ENCODE results near the gene JAKMIP1.

Gene JAKMIP1

DNA sequence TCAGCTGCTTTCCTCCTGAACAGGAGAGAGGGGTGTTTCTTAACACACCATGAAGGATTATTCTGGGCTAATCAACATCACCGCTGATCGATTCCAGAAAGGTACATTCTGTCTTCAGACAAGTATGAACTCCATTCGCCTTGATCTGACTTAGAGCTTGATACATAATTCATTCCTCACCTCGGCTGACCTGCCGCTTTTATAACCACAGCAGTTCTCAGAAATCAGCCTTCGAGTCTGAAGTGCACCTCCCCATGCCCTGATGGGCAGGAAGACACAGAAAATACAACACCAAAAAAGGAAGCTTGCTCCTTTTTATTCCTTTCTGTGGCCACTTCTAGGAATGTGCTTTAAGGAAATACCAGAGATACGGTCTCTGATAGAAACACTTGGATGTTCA is 85.7 kb downstream of the JAKMIP1 start:
- DNase-seq, result no peak

GRCh38 chr4:6114181-6114580 is 86.2 kb downstream of the JAKMIP1 start:
- DNase-seq, result no peak

GRCh38 chr4:6113641-6114040 is 86.7 kb downstream of the JAKMIP1 start:
- DNase-seq, result no peak

GRCh38 chr4:6112606-6113290 is 87.6 kb downstream of the JAKMIP1 start:
- no peak for DNase-seq

GRCh38 chr4:6111354-6111960 is 88.9 kb downstream of the JAKMIP1 start:
- no peak for DNase-seq

DNA sequence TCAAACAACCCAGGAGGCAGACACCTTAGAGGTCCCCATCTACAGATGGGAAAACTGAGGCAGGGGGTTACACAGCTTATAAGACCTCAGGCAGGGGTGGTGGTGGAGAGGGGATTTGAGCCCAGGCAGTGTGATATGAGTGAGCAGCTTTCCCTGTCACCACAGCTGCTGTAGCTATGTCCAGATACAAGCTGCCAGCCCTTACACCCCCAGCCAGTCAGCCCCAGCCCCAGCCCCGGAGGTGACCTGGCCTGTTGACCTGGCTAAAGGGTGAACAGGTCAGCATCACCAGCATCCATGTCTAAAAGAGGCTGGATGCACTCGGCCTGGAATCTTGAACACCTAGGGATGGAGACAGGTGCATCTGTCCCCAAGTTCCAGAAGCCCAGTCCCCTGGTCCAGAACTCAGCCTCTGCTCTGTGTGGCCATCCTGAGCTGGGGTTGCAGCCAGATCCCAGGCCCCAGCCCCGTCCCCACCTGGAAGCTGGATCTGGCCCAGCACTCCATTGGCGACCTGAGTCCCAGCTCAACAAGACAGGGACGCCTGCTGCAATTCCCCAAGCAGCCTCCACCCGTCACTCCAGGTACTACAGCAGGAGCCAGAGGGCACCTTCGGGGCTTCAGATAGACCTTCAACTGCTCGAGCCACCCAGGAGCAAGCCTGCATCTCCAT is 89.5 kb downstream of the JAKMIP1 start:
- DNase-seq, result no peak

- no peak for DNase-seq
Measured at GRCh38 chr4:6109842-6110560, 90.3 kb downstream of the JAKMIP1 start.

GRCh38 chr4:6107886-6108285 is 92.5 kb downstream of the JAKMIP1 start:
- no peak for DNase-seq

DNA sequence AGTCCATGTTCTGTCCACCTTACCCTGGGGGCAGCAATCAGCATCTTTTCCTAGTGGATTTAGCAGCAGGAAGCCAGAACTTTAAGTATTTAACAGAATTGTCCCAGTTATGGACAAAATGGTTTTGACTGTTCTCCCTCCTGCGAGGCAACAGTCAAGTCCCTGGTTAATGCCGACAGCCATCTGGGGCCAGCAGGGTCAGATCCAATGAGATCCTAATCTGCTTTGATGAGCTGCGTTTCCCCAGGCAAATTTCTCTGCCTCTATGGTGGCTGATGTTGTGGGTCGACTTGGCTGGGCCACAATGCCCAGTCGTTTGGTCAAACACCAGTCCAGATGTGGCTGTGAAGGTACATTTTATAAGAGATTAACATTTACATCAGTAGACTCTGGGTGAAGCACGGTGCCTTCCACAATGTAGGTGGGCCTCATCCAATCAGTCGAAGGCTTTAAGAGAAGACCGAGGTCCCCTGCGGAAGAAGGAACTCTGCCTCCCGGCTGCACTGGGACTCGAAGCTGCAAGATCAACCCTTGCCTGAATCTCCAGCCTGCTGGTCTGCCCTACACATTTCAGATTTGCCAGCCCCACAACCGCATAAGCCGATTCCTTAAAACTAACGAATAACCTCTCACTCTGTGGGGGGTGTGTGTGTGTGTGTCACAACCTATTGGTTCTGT is 93.1 kb downstream of the JAKMIP1 start:
- DNase-seq, result no peak

GRCh38 chr4:6106156-6106555 is 94.2 kb downstream of the JAKMIP1 start:
- DNase-seq, result no peak

GRCh38 chr4:6105311-6105911 is 94.9 kb downstream of the JAKMIP1 start:
- DNase-seq, result no peak

GRCh38 chr4:6104541-6105130 is 95.7 kb downstream of the JAKMIP1 start:
- DNase-seq, result no peak

- no peak for DNase-seq
Measured at GRCh38 chr4:6097581-6097980, 102.8 kb downstream of the JAKMIP1 start.

- no peak for DNase-seq
Measured at GRCh38 chr4:6095897-6096296, 104.5 kb downstream of the JAKMIP1 start.

GRCh38 chr4:6095023-6095752 is 105.2 kb downstream of the JAKMIP1 start:
- no peak for DNase-seq

DNA sequence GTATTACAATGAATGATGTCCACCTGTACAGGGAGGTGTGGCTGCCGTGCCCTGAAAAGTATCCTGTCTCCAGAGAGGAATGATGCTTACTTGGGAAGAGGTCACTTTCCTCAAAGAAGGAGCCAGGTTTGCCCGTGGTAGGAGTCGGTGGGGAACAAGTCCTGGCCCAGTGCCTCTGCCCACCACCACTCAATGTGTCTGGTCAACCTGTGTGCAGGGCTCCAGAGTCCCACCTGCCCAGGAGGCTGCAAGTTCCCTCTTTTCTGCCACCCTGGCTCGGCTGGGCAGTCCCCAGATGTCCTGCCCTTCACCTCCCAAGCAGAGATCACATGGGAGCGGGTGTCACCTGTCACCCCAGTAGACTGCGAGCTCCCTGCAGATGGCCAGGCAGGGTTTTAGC is 106.7 kb downstream of the JAKMIP1 start:
- no peak for DNase-seq

DNA sequence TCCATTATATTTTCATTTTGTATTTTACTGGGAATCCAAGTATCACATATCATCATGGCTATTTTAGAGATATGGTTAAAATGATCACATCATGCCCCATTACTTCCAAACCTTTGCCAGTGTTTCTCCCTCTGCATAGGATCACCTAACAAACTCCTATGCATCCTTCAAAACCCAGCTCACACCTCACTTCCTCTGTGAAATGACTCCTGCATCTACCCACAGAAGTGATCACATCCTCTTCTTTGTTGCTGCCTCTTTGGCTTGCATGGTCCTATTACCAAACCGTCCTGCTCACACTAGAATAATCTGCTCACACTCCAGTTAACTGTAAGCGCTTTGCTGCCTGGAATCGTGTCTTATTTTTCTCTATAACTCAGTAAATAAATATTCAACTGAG is 107.4 kb downstream of the JAKMIP1 start:
- DNase-seq, result no peak

DNA sequence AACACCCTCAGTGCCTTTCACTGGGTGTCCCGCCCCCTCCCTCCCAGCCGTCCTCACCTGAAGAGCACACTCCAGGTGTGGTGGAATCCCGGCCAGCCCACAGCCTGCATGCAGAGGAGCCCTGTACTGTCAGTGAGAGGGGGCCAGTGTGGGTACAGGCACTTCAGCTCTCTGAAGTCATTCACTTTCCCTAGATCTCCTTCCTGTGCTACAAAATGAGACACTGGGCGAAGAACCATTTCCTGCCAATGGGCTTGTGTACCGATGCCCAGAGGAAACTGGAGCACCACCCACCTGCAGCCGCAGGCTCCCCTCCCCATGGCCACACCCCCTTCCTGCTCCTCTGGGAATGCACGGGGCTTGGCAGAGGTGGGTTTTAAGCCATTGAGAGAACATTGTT is 108.2 kb downstream of the JAKMIP1 start:
- DNase-seq, result no peak

- no peak for DNase-seq
Measured at GRCh38 chr4:6090931-6091330, 109.4 kb downstream of the JAKMIP1 start.

GRCh38 chr4:6088950-6089349 is 111.4 kb downstream of the JAKMIP1 start:
- DNase-seq, result no peak

DNA sequence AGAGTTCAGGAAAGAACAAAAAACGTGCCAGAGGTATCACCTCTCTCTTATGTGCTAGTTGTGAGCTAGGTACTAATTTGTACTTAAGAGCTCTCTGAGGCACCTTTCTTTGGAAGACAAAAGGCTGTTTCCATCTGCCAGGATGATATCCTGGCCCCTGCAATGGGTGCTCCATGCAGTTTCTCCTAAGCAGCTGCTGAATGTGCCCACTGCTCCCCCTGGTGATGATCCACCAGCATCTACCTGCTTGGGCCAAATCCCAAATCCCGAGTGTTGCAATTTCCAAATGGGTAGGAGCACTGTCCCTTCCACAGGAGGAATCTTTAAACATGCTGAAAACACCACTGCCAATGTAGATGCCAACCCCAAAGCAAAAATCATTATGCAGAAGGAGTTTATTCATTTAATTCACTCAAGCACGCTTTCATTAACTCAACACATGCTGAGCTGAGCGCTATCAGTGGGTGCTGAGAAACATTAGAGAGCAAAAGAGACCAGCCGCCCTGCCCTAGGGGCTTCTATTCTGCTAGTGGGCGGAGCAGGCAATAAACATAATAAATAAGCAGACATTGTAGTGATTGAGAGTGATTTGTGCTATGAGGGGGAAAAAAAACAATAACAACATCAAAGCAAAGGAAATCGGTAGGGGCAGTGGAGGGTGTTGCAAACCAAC is 112.5 kb downstream of the JAKMIP1 start:
- DNase-seq, result no peak

Data from KG1 (cell line).